Ishikawa (cell line): ENCODE data around the gene SH3BGRL3.

Experiments
- CEBPB ChIP-seq: IDR thresholded peaks from 2 replicates; pipeline ENCODE4 v1.6.1; 2012
- CREB1 ChIP-seq: IDR thresholded peaks from 2 replicates; pipeline ENCODE4 v1.6.1; 2012; ENCODE audit warnings: low read depth
- EGR1 ChIP-seq: IDR thresholded peaks from 2 replicates; pipeline ENCODE4 v1.6.1; 2012
- EP300 ChIP-seq: IDR thresholded peaks from 2 replicates; pipeline ENCODE4 v1.6.1; 2012; ENCODE audit warnings: borderline replicate concordance
- FOXM1 ChIP-seq: IDR thresholded peaks from 2 replicates; pipeline ENCODE4 v1.6.1; 2012; ENCODE audit warnings: low read depth, borderline replicate concordance
- NFIC ChIP-seq: IDR thresholded peaks from 2 replicates; pipeline ENCODE4 v1.6.1; 2012
- RAD21 ChIP-seq: IDR thresholded peaks from 2 replicates; pipeline ENCODE4 v1.6.1; 2012; ENCODE audit warnings: low read depth
- TAF1 ChIP-seq: IDR thresholded peaks from 2 replicates; pipeline ENCODE4 v1.6.1; 2012; ENCODE audit warnings: low read depth, mild to moderate bottlenecking
- TCF12 ChIP-seq: IDR thresholded peaks from 2 replicates; pipeline ENCODE4 v1.6.1; 2012; ENCODE audit warnings: low read depth
- TEAD4 ChIP-seq: IDR thresholded peaks from 2 replicates; pipeline ENCODE4 v1.6.1; 2012
- YY1 ChIP-seq: IDR thresholded peaks from 2 replicates; pipeline ENCODE4 v1.6.1; 2012; ENCODE audit warnings: low read depth
- ZBTB7A ChIP-seq: IDR thresholded peaks from 2 replicates; pipeline ENCODE4 v1.6.1; 2012; ENCODE audit warnings: low read depth
- TF ChIP-seq, protein P1 (sequence below): IDR thresholded peaks from 2 replicates; pipeline ENCODE4 v1.6.1; 2012; ENCODE audit warnings: low read depth, mild to moderate bottlenecking
- TF ChIP-seq, protein P2 (sequence below): IDR thresholded peaks from 2 replicates; pipeline ENCODE4 v1.6.1; 2012
- TF ChIP-seq, protein P3 (sequence below): IDR thresholded peaks from 2 replicates; pipeline ENCODE4 v1.6.1; 2012

The SH3BGRL3 gene

DNA sequence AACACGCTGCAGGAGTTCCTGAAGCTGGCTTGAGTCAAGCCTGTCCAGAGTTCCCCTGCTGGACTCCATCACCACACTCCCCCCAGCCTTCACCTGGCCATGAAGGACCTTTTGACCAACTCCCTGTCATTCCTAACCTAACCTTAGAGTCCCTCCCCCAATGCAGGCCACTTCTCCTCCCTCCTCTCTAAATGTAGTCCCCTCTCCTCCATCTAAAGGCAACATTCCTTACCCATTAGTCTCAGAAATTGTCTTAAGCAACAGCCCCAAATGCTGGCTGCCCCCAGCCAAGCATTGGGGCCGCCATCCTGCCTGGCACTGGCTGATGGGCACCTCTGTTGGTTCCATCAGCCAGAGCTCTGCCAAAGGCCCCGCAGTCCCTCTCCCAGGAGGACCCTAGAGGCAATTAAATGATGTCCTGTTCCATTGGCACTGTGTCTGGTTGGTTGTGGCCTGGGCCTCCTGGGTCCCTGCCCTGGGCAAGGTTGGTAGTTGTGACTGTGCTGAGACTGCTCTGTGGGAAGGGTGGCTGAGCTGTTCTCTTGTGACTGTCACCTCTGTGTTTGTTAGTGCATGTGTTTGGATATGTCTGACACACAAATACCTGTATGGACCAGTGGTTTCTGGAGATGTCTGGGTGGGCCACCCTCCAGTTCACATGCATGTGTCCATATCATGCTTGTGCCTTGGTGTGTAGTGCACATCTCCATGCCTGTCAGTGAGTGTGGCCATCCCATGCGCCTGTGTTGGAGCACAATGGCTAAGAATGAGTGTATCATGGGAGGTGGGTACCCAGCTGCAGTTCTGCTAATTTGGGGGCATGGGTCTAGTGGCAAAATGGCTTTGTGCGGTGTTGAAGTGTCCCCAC is 1.4 kb downstream of the SH3BGRL3 start:
- TF ChIP-seq FOXM1 = no peak
- TF ChIP-seq ZBTB7A = no peak
- TF ChIP-seq CREB1 = no peak
- TF ChIP-seq EGR1 = no peak
- TF ChIP-seq RAD21 = no peak
- no peak for TF ChIP-seq TEAD4
- TF ChIP-seq NFIC = no peak
- no peak for TF ChIP-seq TAF1

DNA sequence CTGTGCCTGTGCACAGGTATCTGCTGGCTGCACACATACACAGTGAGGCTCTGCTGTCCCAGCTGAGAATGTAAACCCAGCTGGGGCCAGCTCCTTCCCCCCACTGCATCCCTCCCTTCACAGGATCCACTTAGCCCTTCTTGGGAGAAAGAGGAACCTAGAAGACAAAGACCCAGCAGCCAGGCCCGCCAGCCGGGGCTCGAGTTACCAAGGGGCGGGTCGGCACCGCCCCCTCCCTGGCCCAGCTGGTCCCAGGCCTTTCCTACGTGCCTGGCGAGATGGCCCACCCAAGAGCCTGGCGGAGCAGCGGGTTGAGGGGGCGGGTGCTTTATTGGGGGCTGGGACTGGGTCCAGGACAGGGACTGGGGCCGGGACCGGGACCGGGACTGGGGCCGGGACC is 2.1 kb downstream of the SH3BGRL3 start:
- TF ChIP-seq TEAD4 (no peak), EP300 (no peak), TCF12 (no peak), CREB1 (no peak), NFIC (no peak), CEBPB (no peak), TAF1 (no peak), FOXM1 (no peak), YY1 (no peak), RAD21 (no peak), ZBTB7A (no peak), EGR1 (no peak)
- TF ChIP-seq, protein P1, sequence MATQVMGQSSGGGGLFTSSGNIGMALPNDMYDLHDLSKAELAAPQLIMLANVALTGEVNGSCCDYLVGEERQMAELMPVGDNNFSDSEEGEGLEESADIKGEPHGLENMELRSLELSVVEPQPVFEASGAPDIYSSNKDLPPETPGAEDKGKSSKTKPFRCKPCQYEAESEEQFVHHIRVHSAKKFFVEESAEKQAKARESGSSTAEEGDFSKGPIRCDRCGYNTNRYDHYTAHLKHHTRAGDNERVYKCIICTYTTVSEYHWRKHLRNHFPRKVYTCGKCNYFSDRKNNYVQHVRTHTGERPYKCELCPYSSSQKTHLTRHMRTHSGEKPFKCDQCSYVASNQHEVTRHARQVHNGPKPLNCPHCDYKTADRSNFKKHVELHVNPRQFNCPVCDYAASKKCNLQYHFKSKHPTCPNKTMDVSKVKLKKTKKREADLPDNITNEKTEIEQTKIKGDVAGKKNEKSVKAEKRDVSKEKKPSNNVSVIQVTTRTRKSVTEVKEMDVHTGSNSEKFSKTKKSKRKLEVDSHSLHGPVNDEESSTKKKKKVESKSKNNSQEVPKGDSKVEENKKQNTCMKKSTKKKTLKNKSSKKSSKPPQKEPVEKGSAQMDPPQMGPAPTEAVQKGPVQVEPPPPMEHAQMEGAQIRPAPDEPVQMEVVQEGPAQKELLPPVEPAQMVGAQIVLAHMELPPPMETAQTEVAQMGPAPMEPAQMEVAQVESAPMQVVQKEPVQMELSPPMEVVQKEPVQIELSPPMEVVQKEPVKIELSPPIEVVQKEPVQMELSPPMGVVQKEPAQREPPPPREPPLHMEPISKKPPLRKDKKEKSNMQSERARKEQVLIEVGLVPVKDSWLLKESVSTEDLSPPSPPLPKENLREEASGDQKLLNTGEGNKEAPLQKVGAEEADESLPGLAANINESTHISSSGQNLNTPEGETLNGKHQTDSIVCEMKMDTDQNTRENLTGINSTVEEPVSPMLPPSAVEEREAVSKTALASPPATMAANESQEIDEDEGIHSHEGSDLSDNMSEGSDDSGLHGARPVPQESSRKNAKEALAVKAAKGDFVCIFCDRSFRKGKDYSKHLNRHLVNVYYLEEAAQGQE = no peak
- TF ChIP-seq, protein P2, sequence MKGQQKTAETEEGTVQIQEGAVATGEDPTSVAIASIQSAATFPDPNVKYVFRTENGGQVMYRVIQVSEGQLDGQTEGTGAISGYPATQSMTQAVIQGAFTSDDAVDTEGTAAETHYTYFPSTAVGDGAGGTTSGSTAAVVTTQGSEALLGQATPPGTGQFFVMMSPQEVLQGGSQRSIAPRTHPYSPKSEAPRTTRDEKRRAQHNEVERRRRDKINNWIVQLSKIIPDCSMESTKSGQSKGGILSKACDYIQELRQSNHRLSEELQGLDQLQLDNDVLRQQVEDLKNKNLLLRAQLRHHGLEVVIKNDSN = no peak
- TF ChIP-seq, protein P3, sequence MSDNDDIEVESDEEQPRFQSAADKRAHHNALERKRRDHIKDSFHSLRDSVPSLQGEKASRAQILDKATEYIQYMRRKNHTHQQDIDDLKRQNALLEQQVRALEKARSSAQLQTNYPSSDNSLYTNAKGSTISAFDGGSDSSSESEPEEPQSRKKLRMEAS = no peak

DNA sequence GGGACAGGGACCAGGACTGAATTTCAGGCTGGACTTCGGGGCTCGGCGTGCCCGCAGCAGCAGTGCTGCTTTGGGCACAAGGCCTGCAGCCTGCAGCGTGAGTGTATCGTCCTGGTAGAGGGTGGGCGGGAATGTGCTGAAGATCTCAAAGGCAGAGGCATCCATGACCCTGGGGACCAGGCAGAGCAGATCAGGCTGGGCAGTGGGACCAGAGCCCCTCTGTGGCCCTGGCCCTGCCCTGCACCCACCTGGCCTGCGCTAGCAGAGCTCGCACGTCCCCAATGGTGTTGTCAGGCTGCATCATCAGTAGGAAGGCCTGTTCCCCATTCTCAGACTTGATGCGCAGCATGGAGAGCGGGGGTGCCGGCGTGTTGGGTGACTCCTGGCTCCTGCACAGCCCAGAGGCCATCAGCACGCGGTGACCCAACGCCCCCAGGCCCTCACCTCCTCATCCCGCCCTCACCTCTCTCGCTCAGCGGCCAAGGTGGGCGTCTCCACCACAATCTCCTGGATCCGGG is 2.6 kb downstream of the SH3BGRL3 start:
- no peak for TF ChIP-seq RAD21
- TF ChIP-seq FOXM1 = no peak
- no peak for TF ChIP-seq TEAD4
- TF ChIP-seq, protein P2 = no peak
- no peak for TF ChIP-seq TCF12
- no peak for TF ChIP-seq YY1
- TF ChIP-seq, protein P1 = no peak
- no peak for TF ChIP-seq NFIC
- TF ChIP-seq, protein P3 = no peak
- no peak for TF ChIP-seq CEBPB
- no peak for TF ChIP-seq EP300
- TF ChIP-seq EGR1 = no peak
- TF ChIP-seq CREB1 = no peak
- no peak for TF ChIP-seq ZBTB7A
- TF ChIP-seq TAF1 = no peak

DNA sequence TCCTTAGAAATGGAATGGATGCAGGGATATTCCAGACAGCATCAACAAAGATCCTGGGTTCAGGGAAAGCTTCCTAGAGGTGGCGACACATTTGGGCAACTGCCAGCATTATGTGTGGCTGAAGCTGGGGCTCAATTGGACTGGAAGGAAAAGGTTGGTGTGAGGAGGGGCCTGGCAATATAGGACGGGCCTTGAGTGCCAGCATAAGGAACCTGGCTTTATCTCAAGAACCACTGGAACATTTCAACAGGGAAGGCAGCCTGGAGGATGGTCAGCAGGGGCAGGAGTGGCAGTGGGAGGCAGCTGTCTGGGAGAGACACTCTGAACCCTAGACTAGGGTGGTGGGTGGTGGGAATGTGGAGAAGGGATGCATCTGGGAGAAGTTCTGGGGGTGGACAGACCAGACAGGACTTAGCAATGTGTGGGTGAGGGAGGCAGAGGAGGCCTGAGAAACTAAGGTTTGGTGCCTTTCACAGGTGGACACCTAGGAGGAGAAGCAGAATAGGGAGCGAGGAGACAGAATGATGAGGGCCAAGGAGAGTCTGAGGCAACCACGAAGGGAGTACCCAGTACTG is 3.5 kb downstream of the SH3BGRL3 start:
- TF ChIP-seq RAD21 (no peak), YY1 (no peak), FOXM1 (no peak), CEBPB (no peak), TAF1 (no peak), TEAD4 (no peak), CREB1 (no peak), ZBTB7A (no peak), NFIC (no peak), EGR1 (no peak), TCF12 (no peak), EP300 (no peak)
- TF ChIP-seq, protein P1 = no peak
- TF ChIP-seq, protein P2 = no peak
- TF ChIP-seq, protein P3 = no peak
